Kidney epithelial cell (primary cell): Measurements from ENCODE around the gene LBX1. TPM values are rescaled to one million over a fixed set of nuclear protein-coding genes. Genes with fewer than 3 reads are reported as not detected.

Experiments
- DNase-seq: peaks from one replicate; pipeline ENCODE4 v3.0.0-alpha.2; 2010; ENCODE audit warnings: low read depth
- H3K27me3 ChIP-seq: 2 replicates; pipeline ENCODE4 v1.6.0; 2011; ENCODE audit warnings: low read length; ENCODE audit not compliant: control insufficient read depth, insufficient read depth
- H3K36me3 ChIP-seq: 2 replicates; pipeline ENCODE4 v1.5.1; 2011; ENCODE audit warnings: low read length; ENCODE audit not compliant: control insufficient read depth, insufficient read depth
- H3K4me3 ChIP-seq: 2 replicates; pipeline ENCODE4 v1.5.1; 2011; ENCODE audit warnings: low read depth, mild to moderate bottlenecking, control low read depth, low read length
- total RNA-seq: library from RNA; depleted of rRNA; stranded (reverse); fragments of >200 nt; gene quantifications from 2 replicates; pipeline ENCODE4 v1.2.3, GENCODE V29; 2015
- TF ChIP-seq, protein P1 (sequence below): IDR thresholded peaks from 2 replicates; pipeline ENCODE4 v1.5.1; 2011; ENCODE audit warnings: mild to moderate bottlenecking, moderate library complexity, low read length, control low read depth, inconsistent platforms; ENCODE audit not compliant: insufficient read depth, poor library complexity, severe bottlenecking

Gene LBX1
- total RNA-seq, 1 donor from 2014 or later = not detected

GRCh38 chr10:101228966-101229265 lies 347 bp downstream of the LBX1 start:
- no peak for DNase-seq
- Histone ChIP-seq H3K36me3 (no peaks in the 10 kb centered on the region), H3K4me3 (no peak overlapping the region), H3K27me3 (peaks cover 98% of the 10 kb centered on the region)
- TF ChIP-seq, protein P1, sequence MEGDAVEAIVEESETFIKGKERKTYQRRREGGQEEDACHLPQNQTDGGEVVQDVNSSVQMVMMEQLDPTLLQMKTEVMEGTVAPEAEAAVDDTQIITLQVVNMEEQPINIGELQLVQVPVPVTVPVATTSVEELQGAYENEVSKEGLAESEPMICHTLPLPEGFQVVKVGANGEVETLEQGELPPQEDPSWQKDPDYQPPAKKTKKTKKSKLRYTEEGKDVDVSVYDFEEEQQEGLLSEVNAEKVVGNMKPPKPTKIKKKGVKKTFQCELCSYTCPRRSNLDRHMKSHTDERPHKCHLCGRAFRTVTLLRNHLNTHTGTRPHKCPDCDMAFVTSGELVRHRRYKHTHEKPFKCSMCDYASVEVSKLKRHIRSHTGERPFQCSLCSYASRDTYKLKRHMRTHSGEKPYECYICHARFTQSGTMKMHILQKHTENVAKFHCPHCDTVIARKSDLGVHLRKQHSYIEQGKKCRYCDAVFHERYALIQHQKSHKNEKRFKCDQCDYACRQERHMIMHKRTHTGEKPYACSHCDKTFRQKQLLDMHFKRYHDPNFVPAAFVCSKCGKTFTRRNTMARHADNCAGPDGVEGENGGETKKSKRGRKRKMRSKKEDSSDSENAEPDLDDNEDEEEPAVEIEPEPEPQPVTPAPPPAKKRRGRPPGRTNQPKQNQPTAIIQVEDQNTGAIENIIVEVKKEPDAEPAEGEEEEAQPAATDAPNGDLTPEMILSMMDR = no peak

DNA sequence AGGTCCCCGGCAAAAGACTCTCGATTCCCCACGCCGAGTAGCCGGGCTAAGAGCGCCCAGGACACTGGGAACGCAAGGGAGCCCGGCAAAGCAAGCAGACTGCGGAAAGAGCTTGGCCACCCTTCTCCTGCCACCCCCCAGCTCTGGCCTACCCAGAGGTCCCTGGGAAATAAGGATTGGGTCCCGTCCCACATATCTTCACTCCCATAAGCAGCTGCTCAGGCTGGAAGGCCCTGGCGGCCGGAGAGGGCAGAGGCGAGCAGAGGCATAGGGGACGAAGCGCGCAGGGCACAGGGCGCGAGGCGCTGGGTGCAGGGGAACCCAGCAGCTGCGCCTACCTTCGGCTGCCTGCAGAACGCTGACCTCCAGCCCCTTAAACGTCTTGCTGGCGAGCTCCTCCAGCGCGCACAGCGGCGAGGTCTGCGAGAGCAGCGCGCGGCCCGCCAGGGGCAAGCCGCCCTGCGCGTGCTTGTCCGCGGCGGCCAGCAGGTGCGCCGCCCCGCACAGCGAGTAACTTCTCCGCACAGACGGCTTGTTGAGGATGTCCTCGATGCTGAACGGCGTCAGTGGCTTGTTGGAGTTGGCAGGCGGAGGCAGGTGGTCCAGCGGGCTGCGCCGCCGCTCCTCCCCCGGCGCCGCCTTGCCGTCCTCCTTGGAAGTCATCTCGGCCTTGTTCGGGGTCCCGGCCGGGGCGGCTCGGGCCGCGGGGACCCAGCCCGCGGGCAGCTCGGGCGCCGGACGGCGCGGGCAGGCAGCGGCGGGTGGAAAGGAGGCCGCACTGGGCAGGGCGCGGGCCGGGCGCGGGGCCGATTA lies 904 bp downstream of the LBX1 start:
- Histone ChIP-seq H3K4me3 (no peak overlapping the region), H3K36me3 (no peaks in the 10 kb centered on the region), H3K27me3 (peaks cover 98% of the 10 kb centered on the region)
- DNase-seq = no peak
- TF ChIP-seq, protein P1 = no peak

DNA sequence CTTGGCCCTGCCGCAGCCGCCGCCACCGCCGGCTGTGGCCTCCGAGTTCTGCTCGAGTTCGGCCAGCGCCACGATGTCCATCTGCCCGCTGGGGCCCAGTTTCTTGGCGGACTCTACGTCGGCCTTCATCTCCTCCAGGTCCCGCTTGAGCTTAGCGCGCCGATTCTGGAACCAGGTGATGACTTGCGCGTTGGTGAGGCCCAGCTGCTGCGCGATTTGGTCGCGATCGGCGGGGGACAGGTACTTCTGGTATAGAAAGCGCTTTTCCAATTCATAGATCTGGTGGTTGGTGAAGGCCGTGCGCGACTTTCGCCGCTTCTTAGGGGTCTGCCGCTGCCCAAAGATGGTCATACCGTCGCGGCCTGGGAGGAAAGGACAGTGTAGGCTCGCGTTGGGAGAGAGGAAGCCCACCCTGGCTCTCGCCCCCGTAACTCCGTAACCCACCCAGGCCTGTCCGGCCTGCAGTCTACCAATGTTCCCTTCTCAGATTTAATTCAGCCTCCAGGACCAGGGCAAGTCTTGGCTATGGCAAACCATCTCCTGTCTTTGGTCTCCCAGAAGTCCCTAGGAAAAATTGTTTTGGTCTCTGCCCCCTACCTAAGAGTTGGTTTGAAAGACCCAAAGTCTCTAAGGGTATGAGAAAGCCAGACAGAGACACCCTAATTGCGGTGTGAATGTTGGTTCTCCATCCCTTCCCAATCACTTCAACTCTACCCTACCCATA lies 1.7 kb downstream of the LBX1 start:
- Histone ChIP-seq H3K36me3 (no peaks in the 10 kb centered on the region), H3K4me3 (no peak overlapping the region), H3K27me3 (peaks cover 98% of the 10 kb centered on the region)
- TF ChIP-seq, protein P1 = no peak
- no peak for DNase-seq

- Histone ChIP-seq H3K27me3 (peaks cover 99% of the 10 kb centered on the region), H3K36me3 (no peaks in the 10 kb centered on the region), H3K4me3 (no peak overlapping the region)
- TF ChIP-seq, protein P1 = no peak
- no peak for DNase-seq
Observed at GRCh38 chr10:101226491-101227428, 2.5 kb downstream of the LBX1 start.

DNA sequence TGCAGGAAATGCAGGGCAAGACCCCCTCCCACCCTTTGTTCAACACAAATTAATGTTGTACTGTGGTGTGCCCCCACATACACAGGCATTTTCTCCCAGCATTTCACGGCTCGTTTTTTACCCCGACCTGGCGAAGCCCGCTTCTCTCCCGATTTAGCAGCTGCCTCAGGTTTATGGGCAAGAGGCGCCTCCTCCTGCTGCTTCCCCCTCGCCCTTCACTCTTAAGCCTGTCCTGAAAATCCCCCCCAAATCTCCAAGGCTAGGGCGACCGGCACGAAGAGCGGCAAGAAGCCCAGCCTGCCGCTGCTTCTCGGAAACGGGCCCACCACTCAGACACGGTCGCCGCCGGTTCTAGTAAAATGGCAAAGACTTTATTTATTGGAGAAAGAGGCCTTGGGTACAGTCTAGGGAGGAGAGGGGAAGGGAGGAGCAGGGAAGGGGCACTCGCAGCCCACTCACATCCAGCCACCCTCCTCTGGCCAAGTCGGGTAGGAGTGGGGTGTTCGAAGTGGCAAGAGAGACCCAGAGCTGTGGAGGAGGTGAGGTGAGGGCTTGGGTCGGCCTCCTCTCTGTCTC lies 3.3 kb downstream of the LBX1 start:
- TF ChIP-seq, protein P1 = no peak
- peaks cover 99% of the 10 kb centered on the region for H3K27me3 ChIP-seq

More for the DNA sequence above, 3.3 kb downstream of the LBX1 start:
- H3K36me3 ChIP-seq = no peaks in the 10 kb centered on the region
- no peak for DNase-seq
- H3K4me3 ChIP-seq = no peak overlapping the region
